IMR-90 (cell line): ENCODE measurements around the gene CYB5RL.

Experiments
- FOS ChIP-seq: fragments of 150-350 bp; IDR thresholded peaks from 2 replicates; pipeline ENCODE4 v1.6.1; 2016; ENCODE audit warnings: low read depth, low read length
- MAZ ChIP-seq: IDR thresholded peaks from 2 replicates; pipeline ENCODE4 v1.6.1; 2012; ENCODE audit warnings: low read depth, mild to moderate bottlenecking, low read length, improper control_type of control experiment, moderate library complexity, borderline replicate concordance
- POLR2A ChIP-seq: IDR thresholded peaks from 2 replicates; pipeline ENCODE4 v1.6.1; 2012; ENCODE audit warnings: mild to moderate bottlenecking, low read depth, low read length
- RAD21 ChIP-seq: IDR thresholded peaks from 2 replicates; pipeline ENCODE4 v1.6.1; 2012; ENCODE audit warnings: low read length, improper control_type of control experiment
- RFX5 ChIP-seq: IDR thresholded peaks from 2 replicates; pipeline ENCODE4 v1.8.0; 2012; ENCODE audit warnings: low read depth, mild to moderate bottlenecking, low read length, moderate library complexity
- TF ChIP-seq, protein P1 (sequence below): conservative IDR thresholded peaks from 2 replicates; pipeline ENCODE4 v1.5.1; 2012; ENCODE audit warnings: mild to moderate bottlenecking, low read depth, low read length, improper control_type of control experiment
- TF ChIP-seq, protein P2 (sequence below): fragments of 150-350 bp; IDR thresholded peaks from 2 replicates; pipeline ENCODE4 v1.6.1; 2016; ENCODE audit warnings: low read depth, mild to moderate bottlenecking, low read length, moderate library complexity, borderline replicate concordance
- TF ChIP-seq, protein P3 (sequence below): fragments of 150-350 bp; IDR thresholded peaks from 2 replicates; pipeline ENCODE4 v1.6.1; 2017; ENCODE audit warnings: mild to moderate bottlenecking, antibody characterized with exemption, low read length, low read depth

DNA sequence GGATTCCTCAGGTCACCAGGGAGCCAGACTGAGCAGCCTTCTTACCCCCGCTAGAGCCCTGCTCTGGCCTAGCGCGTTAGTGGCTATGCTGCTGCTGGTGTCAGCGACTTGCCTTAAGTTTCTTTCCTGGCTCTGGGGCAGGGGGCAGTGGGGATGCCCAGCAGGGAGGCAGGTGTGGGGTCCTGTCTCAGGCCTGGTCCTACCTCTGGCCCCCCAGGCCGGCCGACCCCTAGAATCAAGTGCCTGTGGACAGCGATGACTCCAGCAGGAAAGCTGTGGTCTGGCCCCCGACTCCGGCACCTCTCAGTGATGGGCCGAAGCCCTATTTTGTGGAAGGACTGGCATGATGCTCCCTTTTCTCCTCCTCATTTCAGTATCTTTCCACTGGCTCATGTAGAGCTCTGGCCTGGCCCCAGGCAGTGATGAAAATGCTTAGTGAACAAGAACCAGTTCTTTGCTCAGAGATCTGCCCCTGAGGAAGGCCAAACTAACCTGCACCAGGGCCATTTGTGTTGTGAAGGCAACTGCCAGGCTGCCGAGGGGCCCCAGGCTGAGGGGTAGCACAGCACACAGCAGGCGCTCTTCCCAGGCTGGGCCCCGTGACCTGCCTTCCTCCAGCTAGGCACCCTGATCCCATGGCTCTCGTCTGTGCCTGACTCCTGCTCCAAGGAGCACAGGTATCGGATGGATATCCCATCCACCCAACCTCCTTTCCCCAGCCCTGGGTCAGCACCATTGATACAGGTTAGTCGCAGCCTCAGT is 23.8 kb upstream of the CYB5RL start:
- TF ChIP-seq, protein P1, sequence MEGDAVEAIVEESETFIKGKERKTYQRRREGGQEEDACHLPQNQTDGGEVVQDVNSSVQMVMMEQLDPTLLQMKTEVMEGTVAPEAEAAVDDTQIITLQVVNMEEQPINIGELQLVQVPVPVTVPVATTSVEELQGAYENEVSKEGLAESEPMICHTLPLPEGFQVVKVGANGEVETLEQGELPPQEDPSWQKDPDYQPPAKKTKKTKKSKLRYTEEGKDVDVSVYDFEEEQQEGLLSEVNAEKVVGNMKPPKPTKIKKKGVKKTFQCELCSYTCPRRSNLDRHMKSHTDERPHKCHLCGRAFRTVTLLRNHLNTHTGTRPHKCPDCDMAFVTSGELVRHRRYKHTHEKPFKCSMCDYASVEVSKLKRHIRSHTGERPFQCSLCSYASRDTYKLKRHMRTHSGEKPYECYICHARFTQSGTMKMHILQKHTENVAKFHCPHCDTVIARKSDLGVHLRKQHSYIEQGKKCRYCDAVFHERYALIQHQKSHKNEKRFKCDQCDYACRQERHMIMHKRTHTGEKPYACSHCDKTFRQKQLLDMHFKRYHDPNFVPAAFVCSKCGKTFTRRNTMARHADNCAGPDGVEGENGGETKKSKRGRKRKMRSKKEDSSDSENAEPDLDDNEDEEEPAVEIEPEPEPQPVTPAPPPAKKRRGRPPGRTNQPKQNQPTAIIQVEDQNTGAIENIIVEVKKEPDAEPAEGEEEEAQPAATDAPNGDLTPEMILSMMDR, result no peak
- TF ChIP-seq RFX5 (no peak), POLR2A (no peak), RAD21 (no peak), FOS (no peak), MAZ (no peak)
- TF ChIP-seq, protein P2, sequence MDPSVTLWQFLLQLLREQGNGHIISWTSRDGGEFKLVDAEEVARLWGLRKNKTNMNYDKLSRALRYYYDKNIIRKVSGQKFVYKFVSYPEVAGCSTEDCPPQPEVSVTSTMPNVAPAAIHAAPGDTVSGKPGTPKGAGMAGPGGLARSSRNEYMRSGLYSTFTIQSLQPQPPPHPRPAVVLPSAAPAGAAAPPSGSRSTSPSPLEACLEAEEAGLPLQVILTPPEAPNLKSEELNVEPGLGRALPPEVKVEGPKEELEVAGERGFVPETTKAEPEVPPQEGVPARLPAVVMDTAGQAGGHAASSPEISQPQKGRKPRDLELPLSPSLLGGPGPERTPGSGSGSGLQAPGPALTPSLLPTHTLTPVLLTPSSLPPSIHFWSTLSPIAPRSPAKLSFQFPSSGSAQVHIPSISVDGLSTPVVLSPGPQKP, result no peak
- TF ChIP-seq, protein P3, sequence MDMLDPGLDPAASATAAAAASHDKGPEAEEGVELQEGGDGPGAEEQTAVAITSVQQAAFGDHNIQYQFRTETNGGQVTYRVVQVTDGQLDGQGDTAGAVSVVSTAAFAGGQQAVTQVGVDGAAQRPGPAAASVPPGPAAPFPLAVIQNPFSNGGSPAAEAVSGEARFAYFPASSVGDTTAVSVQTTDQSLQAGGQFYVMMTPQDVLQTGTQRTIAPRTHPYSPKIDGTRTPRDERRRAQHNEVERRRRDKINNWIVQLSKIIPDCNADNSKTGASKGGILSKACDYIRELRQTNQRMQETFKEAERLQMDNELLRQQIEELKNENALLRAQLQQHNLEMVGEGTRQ, result no peak
